ENCODE data around the gene GMCL2.
"Not testable (repeated sequence)": the region's sequence is repeated elsewhere in the genome, so short reads cannot be mapped to it uniquely, and the experiment has no call there.

Gene GMCL2

DNA sequence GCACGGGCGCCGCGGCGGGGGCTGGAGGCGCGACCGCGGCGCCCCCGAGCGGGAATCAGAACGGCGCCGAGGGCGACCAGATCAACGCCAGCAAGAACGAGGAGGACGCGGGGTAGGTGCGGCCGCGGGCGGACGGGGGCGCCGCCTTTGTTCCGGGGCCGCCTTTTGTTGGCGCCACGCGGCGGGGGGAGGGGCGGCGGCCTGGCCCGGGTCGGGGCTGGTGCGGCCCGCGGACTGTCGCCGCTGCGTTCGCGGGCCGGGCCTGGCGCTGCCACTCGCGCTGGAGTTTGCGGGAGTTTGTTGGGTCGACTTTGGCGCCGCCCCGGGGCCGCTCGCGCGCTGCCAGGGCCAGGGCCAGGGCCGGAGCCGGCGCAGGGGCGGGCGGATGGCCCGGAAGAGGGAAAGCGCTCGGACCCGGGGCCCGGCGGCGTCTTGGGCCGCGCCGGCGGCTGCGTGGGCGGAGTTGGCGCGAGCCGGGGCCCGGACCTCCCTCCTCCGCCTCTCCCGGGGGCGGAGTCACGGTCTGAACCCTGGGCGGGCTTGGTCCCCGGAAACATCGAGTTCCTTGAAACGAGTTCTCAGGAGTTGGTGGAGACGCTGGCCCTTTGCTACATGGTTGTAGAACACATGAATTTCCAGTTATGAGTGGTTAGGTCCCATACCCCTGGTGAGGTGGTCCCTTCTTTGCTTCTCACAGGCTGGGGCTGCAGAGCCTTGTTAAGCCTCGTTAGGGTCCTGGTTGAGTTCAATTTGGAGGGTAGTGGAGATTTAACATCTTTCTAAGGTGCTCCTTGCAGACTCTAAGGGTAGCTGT is 18.0 kb upstream of the GMCL2 start:
- peak in 3 of 4 experiments; percentile 38 to 56 (median 43) for DNase-seq

DNA sequence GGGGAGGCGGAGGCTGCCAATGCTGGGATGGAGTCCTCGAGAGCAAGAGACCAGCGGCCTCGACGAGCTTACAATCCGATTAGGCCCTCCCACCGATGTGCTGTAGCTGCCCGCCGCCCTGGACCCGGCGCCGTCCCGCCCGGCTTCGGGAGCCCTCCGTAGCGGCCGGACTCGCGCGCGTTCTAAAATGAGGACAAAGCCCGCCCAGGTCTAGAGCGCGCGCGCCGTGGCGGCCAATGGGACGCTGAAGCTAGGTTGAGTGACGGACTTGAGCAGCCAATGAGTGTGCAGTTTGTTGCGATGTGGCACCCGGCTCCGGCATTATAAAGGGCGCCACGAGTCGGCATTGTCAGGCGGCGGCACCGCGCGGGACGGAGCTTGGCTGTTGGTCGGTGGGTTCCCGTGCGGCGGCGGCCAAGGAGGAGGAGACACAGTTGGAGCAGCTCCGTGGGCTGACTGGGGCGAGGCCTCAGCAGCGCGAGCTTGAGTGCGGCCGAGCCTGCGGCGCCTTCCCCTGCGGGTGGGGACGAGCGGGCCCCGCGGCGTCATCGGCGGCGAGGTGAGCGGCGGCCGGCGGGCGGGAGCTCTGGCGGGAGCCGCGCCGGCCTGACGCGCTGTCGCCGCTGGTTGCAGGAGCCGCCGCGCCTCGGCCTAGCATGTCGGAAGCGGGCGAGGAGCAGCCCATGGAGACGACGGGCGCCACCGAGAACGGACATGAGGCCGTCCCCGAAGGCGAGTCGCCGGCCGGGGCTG is 17.2 kb upstream of the GMCL2 start, which contains the start of gene HNRNPAB:
HNRNPAB (plus strand) TSS at position 352 of the 753 bp plus-strand sequence; CDS start at position 657, 305 bp downstream.
- peak; percentile 93 to 96 (median 94) for DNase-seq

DNA sequence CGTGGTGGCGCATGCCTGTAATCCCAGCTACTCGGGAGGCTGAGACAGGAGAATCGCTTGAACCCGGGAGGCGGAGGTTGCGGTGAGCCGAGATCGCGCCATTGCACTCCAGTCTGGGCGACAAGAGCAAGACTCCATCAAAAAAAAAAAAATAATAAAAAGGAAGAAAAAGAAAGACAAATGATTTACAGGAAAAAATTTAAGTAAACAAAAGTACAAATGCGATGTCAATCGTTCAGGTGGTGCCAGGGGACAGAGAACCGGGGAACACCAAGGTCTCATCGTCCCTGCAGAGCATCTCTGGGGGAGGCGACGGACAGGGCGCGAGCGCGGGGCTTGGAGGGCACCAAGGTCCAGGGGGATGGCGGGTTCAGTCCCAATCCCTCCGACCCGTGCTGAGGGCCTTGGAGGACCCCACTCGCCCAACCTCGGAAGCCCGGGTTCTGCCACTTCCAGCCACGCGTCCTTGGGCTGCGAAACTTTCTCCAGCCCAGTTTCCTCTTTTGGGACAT is 16.6 kb upstream of the GMCL2 start:
- peak in 1 of 4 experiments; percentile 39 for DNase-seq

DNA sequence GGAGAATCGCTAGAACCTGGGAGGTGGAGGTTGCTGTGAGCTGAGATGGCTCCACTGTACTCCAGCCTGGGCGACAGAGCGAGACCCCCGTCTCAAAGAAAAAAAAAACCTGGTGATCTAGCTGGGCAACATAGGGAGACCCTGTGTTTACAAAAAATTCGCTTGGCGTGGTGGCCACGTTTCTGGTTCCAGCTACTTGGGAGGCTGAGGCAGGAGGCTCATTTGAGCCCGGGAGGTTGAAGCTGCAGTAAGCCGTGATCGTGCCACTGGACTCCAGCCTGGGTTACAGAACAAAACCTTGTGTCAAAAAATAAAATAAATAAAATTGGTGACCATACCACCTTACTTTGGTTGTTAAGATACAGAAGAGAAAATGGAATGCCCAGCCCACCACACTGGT is 15.4 kb upstream of the GMCL2 start:
- no peak for DNase-seq

DNA sequence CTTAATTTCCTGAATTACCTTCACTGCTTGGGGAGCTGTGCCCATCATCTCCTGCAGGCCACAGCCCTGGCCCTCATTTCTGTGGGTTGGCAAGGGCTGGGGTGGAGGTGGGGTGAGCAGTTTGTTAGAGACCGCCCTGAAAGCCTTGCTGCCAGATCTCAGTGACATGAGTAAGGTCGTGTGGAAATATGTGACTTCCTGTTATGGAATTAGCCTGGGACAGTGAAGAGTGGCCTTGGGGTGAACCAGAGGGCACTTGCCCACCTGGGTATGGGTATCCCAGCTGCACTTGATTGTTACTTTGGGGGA is 14.7 kb upstream of the GMCL2 start:
- no peak for DNase-seq

DNA sequence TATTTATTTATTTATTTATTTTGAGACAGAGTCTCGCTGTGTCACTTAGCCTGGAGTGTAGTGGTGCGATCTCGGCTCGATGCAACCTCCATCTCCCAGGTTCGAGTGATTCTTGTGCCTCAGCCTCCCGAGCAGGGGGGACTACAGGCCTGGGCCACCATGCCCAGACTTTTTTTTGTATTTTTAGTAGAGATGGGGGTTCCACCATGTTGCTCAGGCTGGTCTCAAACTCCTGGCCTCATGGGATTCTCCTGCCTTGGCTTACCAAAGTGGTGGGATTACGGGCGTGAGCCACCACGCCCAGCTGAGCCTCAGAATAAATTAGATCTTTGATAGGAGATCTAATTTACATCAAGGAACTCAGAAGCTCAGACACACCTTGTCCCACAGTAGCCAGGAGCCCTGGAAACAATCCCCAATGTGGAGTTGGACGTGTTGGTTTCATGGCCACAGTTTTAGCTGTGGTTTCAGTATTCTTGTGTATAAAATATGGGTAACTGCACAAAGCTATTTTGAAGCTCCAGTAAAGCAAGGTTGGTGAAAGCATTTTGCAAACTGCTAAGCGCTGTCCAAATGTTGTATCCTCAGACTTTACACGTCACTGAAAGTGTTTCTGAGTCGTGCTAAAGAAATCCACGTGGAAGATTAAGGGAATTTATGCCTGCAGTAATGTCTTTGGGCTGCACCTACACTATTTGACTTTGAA is 14.2 kb upstream of the GMCL2 start:
- no peak for DNase-seq

DNA sequence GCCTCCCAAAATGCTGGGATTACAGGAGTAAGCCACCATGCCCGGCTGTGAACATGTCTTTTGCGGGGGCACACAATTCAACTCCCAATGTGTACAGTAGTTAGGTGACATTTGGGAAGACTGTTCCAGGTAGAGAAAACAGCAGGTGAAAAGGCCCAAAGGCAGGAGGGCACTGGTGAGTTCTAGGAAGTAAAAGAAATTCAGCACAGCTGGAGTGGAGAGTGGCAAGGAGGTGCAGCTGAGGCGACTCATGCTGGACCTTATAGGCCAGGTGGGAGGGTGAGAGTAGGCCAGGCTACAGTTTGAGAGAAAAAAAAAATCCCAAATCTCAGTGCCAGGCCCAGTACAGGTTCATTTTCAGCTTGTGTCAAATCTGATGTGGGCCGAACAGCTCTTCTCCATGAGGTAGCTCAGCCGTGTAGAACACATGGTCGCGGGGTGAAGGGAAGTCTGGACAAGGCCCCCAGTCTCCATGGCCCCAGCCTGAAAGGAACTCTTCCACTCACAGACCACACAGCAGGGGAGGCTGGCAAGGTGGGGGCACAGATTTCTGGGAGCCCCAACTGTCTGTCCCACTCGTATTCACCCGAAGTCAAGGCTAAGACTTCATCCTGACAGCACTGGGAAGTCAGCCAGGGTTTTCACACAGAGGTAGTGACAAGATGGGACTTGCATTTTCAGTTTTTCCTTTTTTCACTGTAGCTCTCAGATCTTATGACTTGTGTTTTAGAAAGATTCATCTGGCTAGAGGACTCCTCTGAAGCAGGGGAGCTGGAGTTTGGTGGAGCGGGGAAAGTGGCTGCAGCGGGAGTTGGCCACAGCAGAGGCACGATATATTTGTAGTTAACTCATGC is 12.6 kb upstream of the GMCL2 start:
- DNase-seq: no peak

DNA sequence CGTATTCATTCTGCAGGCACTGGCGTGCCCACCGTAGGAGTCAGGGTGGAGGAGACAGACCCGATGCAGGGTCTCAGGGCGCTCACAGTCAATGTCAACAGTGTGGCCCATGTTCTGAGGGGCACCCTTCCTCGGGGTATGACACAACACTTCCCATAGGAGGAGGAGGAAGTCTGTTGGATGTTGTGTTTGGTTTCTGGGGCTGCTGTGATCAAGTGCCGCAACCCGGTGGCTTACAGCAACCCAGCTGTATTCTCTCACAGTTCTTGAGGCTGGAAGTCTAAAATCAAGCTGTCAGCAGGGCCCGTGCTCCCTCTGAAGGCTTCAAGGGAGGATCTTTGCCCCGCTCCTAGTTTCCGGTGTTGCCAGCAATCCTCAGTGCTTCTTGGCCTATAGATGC is 11.5 kb upstream of the GMCL2 start:
- no peak for DNase-seq

DNA sequence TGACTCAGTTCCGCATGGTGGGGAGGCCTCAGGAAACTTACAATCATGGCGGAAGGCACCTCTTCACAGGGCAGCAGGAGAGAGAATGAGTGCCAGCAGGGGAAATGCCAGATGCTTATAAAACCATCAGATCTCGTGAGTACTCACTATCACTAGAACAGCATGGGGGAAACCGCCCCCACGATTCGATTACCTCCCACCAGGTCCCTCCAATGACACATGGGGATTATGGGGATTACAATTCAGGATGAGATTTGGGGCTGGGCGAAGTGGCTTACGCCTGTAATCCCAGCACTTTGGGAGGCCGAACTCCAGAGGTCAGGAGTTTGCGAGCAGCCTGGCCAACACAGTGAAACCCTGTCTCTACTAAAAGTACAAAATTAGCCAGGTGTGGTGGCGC is 11.0 kb upstream of the GMCL2 start:
- DNase-seq: not testable (repeated sequence)

DNA sequence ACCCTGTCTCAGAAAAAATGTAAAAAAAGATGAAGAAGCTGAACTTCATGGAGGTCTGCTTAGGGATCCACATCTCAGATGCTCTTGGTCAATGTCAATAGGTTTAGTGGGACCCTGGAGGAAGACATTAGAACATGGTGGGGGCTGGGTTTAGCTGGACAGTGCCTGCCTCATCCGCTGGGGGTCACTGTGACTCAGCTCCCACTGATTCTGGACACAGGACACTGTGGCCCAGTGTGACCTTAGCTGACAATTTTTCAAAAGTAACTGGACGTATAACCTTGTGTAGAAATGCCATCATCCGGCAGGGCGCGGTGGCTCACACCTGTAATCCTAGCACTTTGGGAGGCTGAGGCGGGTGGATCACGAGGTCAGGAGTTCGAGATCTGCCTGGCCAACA is 9.8 kb upstream of the GMCL2 start:
- DNase-seq: no peak

DNA sequence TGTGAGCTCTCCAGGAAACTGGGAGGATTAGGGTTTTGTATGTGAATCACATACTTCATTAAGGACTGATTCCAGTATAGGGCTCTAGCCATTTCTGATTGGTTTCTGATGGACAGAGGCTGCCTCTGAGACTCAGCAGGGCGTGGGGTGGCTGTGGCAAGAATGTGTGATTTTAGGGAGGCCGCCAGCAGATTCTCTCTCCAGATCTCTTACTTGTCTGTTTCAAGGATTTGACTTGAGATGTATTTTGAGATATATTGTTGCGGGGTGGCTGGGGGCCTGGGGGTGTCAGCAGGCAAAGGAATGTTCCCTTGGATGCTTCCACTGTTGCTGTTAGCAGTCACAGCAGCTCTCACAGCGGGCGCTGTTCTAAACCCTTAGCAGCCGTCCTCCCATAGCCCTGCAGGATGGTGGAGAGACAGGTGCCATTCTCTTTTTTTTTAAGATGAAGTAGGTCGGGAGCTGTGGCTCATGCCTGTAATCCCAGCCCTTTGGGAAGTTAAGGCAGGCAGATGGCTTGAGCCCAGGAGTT is 9.2 kb upstream of the GMCL2 start:
- DNase-seq: no peak

DNA sequence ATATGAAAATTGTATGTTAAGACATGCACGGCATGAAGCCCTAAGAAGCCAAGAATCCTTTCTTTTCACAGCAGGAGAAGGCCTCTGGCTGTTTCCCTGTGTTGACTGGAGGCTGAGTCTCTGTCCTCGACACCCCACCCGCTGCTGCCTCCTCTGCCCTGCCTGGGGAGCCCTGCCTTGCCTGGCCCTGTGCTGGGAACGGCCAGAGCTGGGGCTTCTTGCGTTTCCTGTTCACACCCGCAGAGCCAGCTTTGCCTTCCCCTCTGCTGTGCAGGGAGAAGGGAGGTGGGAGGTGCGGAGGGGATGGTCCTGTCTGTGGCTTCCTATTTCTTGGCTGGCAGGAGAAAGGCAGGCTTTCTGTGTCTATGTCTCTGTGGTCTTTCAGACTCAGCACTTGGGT is 6.9 kb upstream of the GMCL2 start:
- DNase-seq: no peak

DNA sequence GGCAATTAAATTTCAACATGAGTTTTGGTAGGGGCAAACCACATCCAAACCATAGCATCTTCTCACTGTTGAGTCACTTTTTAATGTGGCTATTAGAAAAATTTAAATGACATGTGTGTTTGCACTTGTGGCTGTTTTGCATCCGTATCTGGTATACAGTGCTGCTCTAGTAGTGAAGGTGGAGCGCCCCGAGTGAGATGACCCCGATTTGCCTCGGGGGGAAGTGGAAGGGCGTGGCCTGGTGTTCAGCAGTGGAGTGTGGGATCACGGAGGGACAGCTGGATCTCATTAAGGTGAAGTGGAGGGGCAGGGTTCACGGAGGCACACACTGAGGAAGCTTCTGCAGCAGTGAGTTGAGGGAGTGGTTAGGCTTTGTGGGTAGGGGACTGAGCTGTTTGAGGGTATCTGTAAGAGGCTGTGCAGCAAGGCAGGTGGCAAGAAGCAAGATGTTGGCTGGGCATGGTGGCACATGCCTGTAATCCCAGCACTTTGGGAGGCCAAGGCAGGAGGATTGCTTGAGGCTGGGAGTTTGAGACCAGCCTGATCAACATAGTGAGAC is 6.2 kb upstream of the GMCL2 start:
- no peak for DNase-seq

DNA sequence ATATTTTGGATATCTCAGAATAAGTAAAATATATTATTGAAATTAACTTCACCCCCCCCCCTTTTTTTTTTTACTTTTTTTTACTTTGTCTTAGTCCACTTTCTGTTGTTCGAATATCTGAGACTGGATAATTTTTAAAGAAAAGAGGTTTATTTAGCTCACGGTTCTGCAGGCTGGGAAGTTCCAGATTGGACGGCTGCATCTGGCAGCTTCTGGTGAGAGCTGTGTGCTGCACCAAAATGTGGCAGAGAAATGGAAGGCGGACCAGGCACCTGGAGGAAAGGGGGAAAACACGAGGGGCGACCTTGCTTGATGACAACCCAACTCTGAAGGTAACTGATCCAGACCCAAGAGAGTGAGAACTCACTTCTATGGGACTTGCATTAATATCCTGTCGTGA is 5.6 kb upstream of the GMCL2 start:
- no peak for DNase-seq

DNA sequence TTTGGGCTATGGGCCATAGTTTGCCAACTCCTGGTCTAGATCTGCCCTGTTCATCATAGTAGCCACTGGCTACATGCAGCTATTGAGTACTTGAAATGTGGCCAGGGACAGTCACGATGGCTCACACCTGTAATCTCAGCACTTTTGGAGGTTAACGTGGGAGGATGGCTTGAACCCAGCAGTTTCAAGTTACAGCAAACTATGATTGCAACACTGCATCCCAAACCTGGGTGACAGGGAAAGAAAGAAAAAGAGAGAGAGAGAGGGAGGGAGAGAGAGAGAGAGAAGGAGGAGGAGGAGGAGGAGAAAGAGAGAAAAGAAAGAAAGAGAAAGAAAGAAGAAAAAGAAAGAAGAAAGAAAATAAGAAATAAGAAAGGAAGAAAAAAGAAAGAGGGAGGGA is 5.1 kb upstream of the GMCL2 start:
- no peak for DNase-seq

DNA sequence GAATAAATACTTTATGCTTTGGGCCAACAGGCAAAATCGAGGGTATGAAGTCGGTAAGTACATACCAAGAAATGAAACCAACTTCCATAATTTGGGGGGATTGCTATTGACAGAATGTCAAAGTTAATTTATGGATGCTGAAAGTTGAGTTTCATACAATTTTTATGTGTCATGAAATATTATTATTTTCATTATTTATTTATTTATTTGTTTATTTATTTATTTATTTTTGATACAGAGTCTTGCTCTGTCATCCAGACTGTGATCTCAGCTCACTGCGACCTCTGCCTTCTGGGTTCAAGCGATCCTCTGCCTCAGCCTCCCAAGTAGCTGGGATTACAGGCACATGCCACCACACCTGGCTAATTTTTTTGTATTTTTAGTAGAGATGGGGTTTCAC is 4.5 kb upstream of the GMCL2 start:
- DNase-seq: no peak

DNA sequence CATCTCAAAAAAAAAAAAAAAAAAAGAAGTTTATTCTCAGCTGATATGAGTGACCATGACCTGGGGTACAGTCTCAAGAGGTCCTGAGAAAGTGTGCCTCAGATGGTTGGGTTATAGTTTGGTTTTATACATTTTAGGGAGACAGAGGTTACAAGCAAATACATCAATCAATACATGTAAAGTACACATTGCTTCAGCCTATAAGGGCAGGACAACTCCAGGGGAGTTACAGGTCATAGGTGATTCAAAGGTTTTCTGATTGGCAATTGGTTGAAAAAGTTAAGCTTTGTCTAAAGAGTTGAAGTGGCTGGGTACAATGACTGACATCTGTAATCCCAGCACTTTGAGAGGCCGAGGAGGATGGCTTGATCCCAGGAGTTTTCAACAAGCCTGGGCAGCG is 2.3 kb upstream of the GMCL2 start:
- no peak for DNase-seq

DNA sequence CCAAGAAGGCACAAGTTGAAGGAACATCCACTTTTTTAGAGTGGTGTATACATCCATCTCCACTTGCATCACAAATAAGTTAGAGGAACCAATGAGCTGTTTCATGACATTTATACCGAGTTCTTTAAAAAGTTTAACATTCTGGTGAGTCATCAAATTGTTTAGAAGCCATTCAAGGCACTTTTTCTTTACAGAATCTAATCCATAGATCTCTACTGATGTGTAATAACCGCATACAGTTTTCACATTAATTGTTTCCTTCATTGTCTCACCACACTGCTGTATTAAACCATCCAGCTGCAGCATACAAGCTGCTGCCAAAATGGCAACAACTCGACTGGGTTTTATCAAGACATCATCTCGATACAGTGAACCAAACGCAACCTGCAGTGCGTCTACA is 744 bp downstream of the GMCL2 start:
- no peak for DNase-seq

DNA sequence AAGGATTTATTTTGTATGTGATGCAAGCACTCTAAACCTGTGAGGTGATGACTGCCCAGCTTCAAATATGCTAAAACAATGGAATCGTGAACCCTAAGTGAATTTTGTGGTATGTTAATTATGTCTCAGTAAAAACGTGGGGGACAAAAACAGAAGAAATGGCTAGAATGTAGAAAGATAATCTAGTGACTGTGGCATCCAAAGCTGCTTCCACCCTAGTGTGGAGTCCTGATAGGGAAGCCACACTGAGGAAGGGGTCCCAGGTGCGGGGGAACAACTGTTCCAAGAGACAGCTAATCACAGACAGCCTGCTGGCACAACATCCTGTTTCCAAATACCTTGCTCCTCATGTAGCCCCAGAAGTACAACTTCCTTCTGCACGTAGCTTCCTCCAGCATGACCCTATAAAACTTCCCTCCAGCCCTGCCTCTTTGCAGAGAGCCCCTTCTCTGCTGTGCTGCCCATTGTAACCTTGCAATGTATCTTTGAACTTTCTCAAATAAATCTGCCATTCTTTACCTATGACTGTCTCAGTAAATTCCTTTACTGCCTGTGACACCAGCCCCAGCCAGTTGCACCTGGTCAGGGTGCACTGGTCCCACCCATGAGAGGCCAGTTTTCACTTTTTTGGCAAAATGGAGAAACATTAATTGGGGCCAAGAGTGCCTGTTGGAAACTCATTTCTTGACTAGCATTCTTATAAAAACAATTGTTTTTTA is 4.9 kb downstream of the GMCL2 start:
- DNase-seq: no peak

DNA sequence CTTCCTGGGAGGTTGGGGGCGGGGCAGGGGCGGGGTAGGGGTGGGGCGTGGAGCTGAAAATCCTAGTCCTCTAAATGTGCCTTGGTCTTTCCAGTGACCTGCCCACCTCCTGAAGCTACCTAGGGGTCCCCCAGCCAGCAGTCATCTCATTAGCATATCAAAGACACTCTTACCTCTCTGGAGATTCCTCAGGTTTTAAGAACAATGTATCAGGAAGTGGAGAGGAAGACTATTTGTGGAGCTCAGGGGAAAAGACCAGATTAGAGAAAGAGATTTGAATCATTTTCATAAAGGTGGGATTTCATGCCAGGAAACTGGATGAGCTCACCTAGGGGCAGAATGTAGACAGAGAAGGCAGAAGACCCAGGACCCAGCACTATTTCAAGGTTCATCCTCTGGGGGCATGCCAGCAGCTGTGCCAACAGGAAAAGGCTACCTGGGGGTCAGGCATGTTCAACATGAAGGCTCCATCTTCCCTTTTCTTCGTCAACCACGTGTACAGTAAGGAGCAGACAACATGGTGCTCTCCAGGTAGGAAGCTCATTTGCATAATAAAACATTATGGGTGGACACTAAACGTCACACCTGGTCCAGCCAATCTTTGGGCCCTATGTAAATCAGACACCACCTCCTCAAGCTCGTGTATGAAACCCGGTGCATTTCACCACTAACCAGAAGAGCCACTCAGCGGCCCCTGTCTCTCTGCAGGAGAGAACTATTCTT is 6.9 kb downstream of the GMCL2 start:
- DNase-seq: no peak

DNA sequence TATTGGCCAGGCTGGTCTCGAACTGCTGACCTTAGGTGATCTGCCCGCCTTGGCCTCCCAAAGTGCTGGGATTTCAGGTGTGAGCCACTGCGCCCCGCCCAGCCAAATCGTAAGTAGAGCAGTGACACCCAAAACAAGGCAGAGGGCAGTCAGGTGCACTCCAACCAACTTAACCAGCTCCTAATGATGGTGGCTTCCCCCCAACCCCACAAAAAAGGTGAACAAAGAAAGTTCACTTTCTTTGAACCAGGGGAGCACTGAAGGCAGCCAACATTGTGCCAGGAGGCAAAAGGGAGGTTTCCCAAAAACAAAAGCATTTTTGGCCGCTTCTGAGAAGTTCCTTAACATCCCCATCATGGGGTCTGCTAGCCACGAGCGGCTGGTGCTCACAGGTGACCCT is 9.6 kb downstream of the GMCL2 start:
- no peak for DNase-seq

All from activated naive CD4-positive, alpha-beta T cell (primary cell).